Measurements from ENCODE around the gene CD300LG.

The CD300LG gene

GRCh38 chr17:43874293-43874692 is 27.3 kb downstream of the CD300LG start:
- H3K4me3 ChIP-seq (ENCODE audit: low read length), result no peak overlapping the region
- no peak for TF ChIP-seq ZNF274 (IDR thresholded peaks at IDR 0.05; ENCODE audit: low read depth, low read length)

- no peak for TF ChIP-seq ZNF274 (IDR thresholded peaks at IDR 0.05; ENCODE audit: low read depth, low read length)
- H3K4me3 ChIP-seq (ENCODE audit: low read length), result no peak overlapping the region
These were observed 28.6 kb downstream of the CD300LG start for GRCh38 chr17:43875476-43876147.

- no peak for TF ChIP-seq ZNF274 (IDR thresholded peaks at IDR 0.05; ENCODE audit: low read depth, low read length)
- no peak overlapping the region for H3K4me3 ChIP-seq (ENCODE audit: low read length)
These were observed 30.1 kb downstream of the CD300LG start for GRCh38 chr17:43877031-43877430.

- no peak for TF ChIP-seq ZNF274 (IDR thresholded peaks at IDR 0.05; ENCODE audit: low read depth, low read length)
- no peak overlapping the region for H3K4me3 ChIP-seq (ENCODE audit: low read length)
These were observed 30.6 kb downstream of the CD300LG start for GRCh38 chr17:43877451-43878155.

GRCh38 chr17:43878260-43879175 is 31.5 kb downstream of the CD300LG start:
- TF ChIP-seq ZNF274 (IDR thresholded peaks at IDR 0.05; ENCODE audit: low read depth, low read length), result no peak
- no peak overlapping the region for H3K4me3 ChIP-seq (ENCODE audit: low read length)

- TF ChIP-seq ZNF274 (IDR thresholded peaks at IDR 0.05; ENCODE audit: low read depth, low read length), result no peak
- H3K4me3 ChIP-seq (ENCODE audit: low read length), result no peak overlapping the region
These were observed 32.9 kb downstream of the CD300LG start for GRCh38 chr17:43879723-43880419.

- no peak overlapping the region for H3K4me3 ChIP-seq (ENCODE audit: low read length)
- TF ChIP-seq ZNF274 (IDR thresholded peaks at IDR 0.05; ENCODE audit: low read depth, low read length), result no peak
These were observed 33.5 kb downstream of the CD300LG start for GRCh38 chr17:43880420-43880991.

GRCh38 chr17:43881181-43881580 is 34.2 kb downstream of the CD300LG start:
- TF ChIP-seq ZNF274 (IDR thresholded peaks at IDR 0.05; ENCODE audit: low read depth, low read length), result no peak
- H3K4me3 ChIP-seq (ENCODE audit: low read length), result no peak overlapping the region

- no peak for TF ChIP-seq ZNF274 (IDR thresholded peaks at IDR 0.05; ENCODE audit: low read depth, low read length)
- H3K4me3 ChIP-seq (ENCODE audit: low read length), result no peak overlapping the region
These were observed 35.0 kb downstream of the CD300LG start for GRCh38 chr17:43881758-43882505.

GRCh38 chr17:43882761-43883415 is 35.9 kb downstream of the CD300LG start:
- no peak for TF ChIP-seq ZNF274 (IDR thresholded peaks at IDR 0.05; ENCODE audit: low read depth, low read length)
- no peak overlapping the region for H3K4me3 ChIP-seq (ENCODE audit: low read length)

GRCh38 chr17:43888548-43888947 is 41.6 kb downstream of the CD300LG start:
- no peak for TF ChIP-seq ZNF274 (IDR thresholded peaks at IDR 0.05; ENCODE audit: low read depth, low read length)
- no peak overlapping the region for H3K4me3 ChIP-seq (ENCODE audit: low read length)

- no peak for TF ChIP-seq ZNF274 (IDR thresholded peaks at IDR 0.05; ENCODE audit: low read depth, low read length)
- no peak overlapping the region for H3K4me3 ChIP-seq (ENCODE audit: low read length)
These were observed 43.3 kb downstream of the CD300LG start for GRCh38 chr17:43890240-43890639.

Data from GM08714 (cell line).